SK-N-SH (cell line): ENCODE results near the gene DRD4. TPM values are rescaled to one million over a fixed set of nuclear protein-coding genes. Genes with fewer than 3 reads are reported as not detected.

Source experiments
- CTCF ChIA-PET: fragments of 300-600, 350-600 bp; formaldehyde crosslinking; extraction: SDS; loops from one replicate; lab custom pipeline; 2021; lab: Yijun Ruan, JAX
- POLR2A ChIA-PET: fragments of 350-600 bp; sonication (Branson Sonifier 250); formaldehyde crosslinking; extraction: SDS; loops from one replicate; lab custom pipeline; 2020; ENCODE audit warnings: antibody characterized with exemption, inconsistent platforms; lab: Yijun Ruan, JAX
- DNase-seq: peaks from one replicate; pipeline ENCODE4 v3.0.0; 2012
- H2AFZ ChIP-seq: fragments of 200-600 bp; sonication (generic); 2 replicates; pipeline ENCODE4 v1.8.1; 2016; ENCODE audit warnings: antibody characterized with exemption, mild to moderate bottlenecking, low read depth
- H3F3A ChIP-seq: fragments of 200-600 bp; sonication (generic); replicated peaks from 2 replicates; pipeline ENCODE3; 2016; ENCODE audit warnings: antibody characterized with exemption, mild to moderate bottlenecking; ENCODE audit not compliant: insufficient read depth
- H3K27ac ChIP-seq, 2 experiments: fragments of 200-500 bp in 1 of 2; fragments of 200-600 bp in 1 of 2; sonication (Bioruptor generic) in 1 of 2; sonication (generic), shearing (Covaris generic) in 1 of 2; 2 replicates each; pipeline versions ENCODE4 v1.5.1 to v1.6.1; 2014 to 2016; ENCODE audit warnings: low read depth in 2 of 2, inconsistent platforms in 1 of 2, low read length in 1 of 2, mild to moderate bottlenecking in 1 of 2, mixed read lengths in 1 of 2
- H3K27me3 ChIP-seq: fragments of 200-600 bp; sonication (generic), shearing (Covaris generic); 2 replicates; pipeline ENCODE4 v1.6.1; 2016; ENCODE audit warnings: mixed run types; ENCODE audit not compliant: insufficient read depth
- H3K36me3 ChIP-seq, 2 experiments: fragments of 200-500 bp in 1 of 2; fragments of 200-600 bp in 1 of 2; sonication (Bioruptor generic) in 1 of 2; sonication (generic) in 1 of 2; replicated peaks in 1 of 2; 2 replicates each; pipeline versions ENCODE3 to v1.5.1; 2014 to 2016; ENCODE audit warnings: low read length in 1 of 2, mild to moderate bottlenecking in 1 of 2; ENCODE audit not compliant: insufficient read depth in 2 of 2, control insufficient read depth in 1 of 2
- H3K4me1 ChIP-seq, 2 experiments: fragments of 200-500 bp in 1 of 2; fragments of 200-600 bp in 1 of 2; sonication (Bioruptor generic) in 1 of 2; sonication (generic), shearing (Covaris generic) in 1 of 2; 2 replicates each; pipeline versions ENCODE4 v1.5.1 to v1.6.1; 2014 to 2016; ENCODE audit warnings: low read depth in 1 of 2, low read length in 1 of 2, mixed run types in 1 of 2; ENCODE audit not compliant: insufficient read depth in 2 of 2, control insufficient read depth in 1 of 2
- H3K4me2 ChIP-seq: fragments of 200-600 bp; sonication (generic), shearing (Covaris generic); 2 replicates; pipeline ENCODE4 v1.6.1; 2017; ENCODE audit warnings: mixed run types
- H3K4me3 ChIP-seq, 2 experiments: fragments of 200-500 bp in 1 of 2; fragments of 200-600 bp in 1 of 2; sonication (Bioruptor generic) in 1 of 2; sonication (generic), shearing (Covaris generic) in 1 of 2; 2 replicates each; pipeline versions ENCODE4 v1.5.1 to v1.8.1; 2014 to 2016; ENCODE audit warnings: low read depth in 2 of 2, inconsistent platforms in 1 of 2, low read length in 1 of 2, mild to moderate bottlenecking in 1 of 2, mixed read lengths in 1 of 2, moderate library complexity in 1 of 2
- H3K79me2 ChIP-seq: fragments of 200-600 bp; sonication (generic); 2 replicates; pipeline ENCODE4 v1.8.1; 2017; ENCODE audit warnings: mild to moderate bottlenecking; ENCODE audit not compliant: insufficient read depth
- H3K9ac ChIP-seq: fragments of 200-600 bp; sonication (generic); 2 replicates; pipeline ENCODE4 v1.6.1; 2017; ENCODE audit warnings: mixed run types
- H3K9me2 ChIP-seq: fragments of 200-600 bp; sonication (generic); 2 replicates; pipeline ENCODE4 v1.6.1; 2017; ENCODE audit warnings: mixed run types
- H3K9me3 ChIP-seq: fragments of 200-600 bp; sonication (generic); 2 replicates; pipeline ENCODE4 v1.6.1; 2017; ENCODE audit warnings: mixed run types, mild to moderate bottlenecking, moderate library complexity
- H4K20me1 ChIP-seq: fragments of 200-600 bp; sonication (generic); 2 replicates; pipeline ENCODE4 v1.6.1; 2017; ENCODE audit warnings: mild to moderate bottlenecking, mixed run types; ENCODE audit not compliant: insufficient read depth
- EP300 ChIP-seq, 2 experiments: IDR thresholded peaks; 2 replicates each; pipeline versions ENCODE4 v1.4.0 to v1.6.1; 2012; ENCODE audit warnings: borderline replicate concordance in 1 of 2, low read depth in 1 of 2, low read length in 1 of 2
- EZH2phosphoT487 ChIP-seq: fragments of 200-600 bp; sonication (generic); IDR thresholded peaks from 2 replicates; pipeline ENCODE4 v1.6.1; 2017; ENCODE audit warnings: low read depth, mixed run types, mild to moderate bottlenecking, antibody characterized with exemption, moderate library complexity, borderline replicate concordance
- IRF3 ChIP-seq: fragments of 150-350 bp; IDR thresholded peaks from 2 replicates; pipeline ENCODE4 v1.6.1; 2016; ENCODE audit warnings: mild to moderate bottlenecking, low read depth, low read length
- NFIC ChIP-seq: IDR thresholded peaks from 2 replicates; pipeline ENCODE4 v1.4.0; 2012; ENCODE audit warnings: borderline replicate concordance
- RAD21 ChIP-seq: IDR thresholded peaks from 2 replicates; pipeline ENCODE4 v1.6.1; 2012; ENCODE audit warnings: mild to moderate bottlenecking, low read length
- SMC3 ChIP-seq: IDR thresholded peaks from 2 replicates; pipeline ENCODE4 v1.6.1; 2012; ENCODE audit warnings: low read depth, low read length, improper control_type of control experiment
- TAF1 ChIP-seq: IDR thresholded peaks from 2 replicates; pipeline ENCODE4 v1.6.1; 2012; ENCODE audit warnings: low read depth, mild to moderate bottlenecking, low read length, moderate library complexity, borderline replicate concordance
- TCF12 ChIP-seq: IDR thresholded peaks from 2 replicates; pipeline ENCODE4 v1.4.0; 2012
- WGBS: methylation state at CpG from one replicate; pipeline ENCODE4 v1.1.6; 2017; ENCODE audit warnings: low lambda C conversion rate; 5-methylcytosine and 5-hydroxymethylcytosine counted together
- polyA plus RNA-seq, 3 experiments: library from polyadenylated mRNA; depleted of rRNA; stranded (reverse); fragments of >200 nt; gene quantifications; 2 replicates each; pipeline ENCODE4 v1.2.3, GENCODE V29; 2012
- TF ChIP-seq, protein P1 (sequence below): fragments of 200-600 bp; sonication (generic); IDR thresholded peaks from 2 replicates; pipeline ENCODE4 v1.6.1; 2017; ENCODE audit warnings: antibody characterized with exemption, mild to moderate bottlenecking, moderate library complexity

Gene DRD4
- polyA plus RNA-seq, 1 of the 3 experiments (the other 2 are of a cell fraction), result not detected

- H4K20me1 ChIP-seq, result peaks cover 22% of the 10 kb centered on the region; the same call in 1 of the 2 replicates
- H3K9ac ChIP-seq, result no peak overlapping the region
- no peak overlapping the region for H3K4me3 ChIP-seq
- H3K36me3 ChIP-seq, result peaks cover 37 to 71% of the 10 kb centered on the region in 2 experiments
- TF ChIP-seq NFIC, result no peak
- TF ChIP-seq RAD21, result no peak
- no peaks in the 10 kb centered on the region for H3K9me2 ChIP-seq
- peaks cover 26% of the 10 kb centered on the region for H3K79me2 ChIP-seq
- ChIA-PET POLR2A (no interaction called here), CTCF (interaction anchor here (1.3 kb wide), 1 partner anchor 10 kb away, joined by 5 read pairs; no protein-coding TSS in a partner anchor)
- H3K4me1 ChIP-seq, result no peaks in the 10 kb centered on the region
- no peak for DNase-seq
- H3K27me3 ChIP-seq, result no peaks in the 10 kb centered on the region
- H2AFZ ChIP-seq, result no peak overlapping the region
- 98% methylated on average over 9 of the region's 10 CpGs for WGBS
- H3K4me2 ChIP-seq, result no peak overlapping the region
- no peak overlapping the region for H3K27ac ChIP-seq
- H3K9me3 ChIP-seq, result no peaks in the 10 kb centered on the region
- H3F3A ChIP-seq, result no peaks in the 10 kb centered on the region
Measured at GRCh38 chr11:596374-596773, 40.7 kb upstream of the DRD4 start.

GRCh38 chr11:597166-597725, 39.8 kb upstream of the DRD4 start:
- no peak overlapping the region for H2AFZ ChIP-seq
- H3F3A ChIP-seq, result no peaks in the 10 kb centered on the region
- POLR2A ChIA-PET, result no interaction called here
- H3K4me3 ChIP-seq, result no peak overlapping the region
- TF ChIP-seq SMC3 (no peak), EP300 (IDR thresholded peaks at IDR 0.05; ENCODE audit: borderline replicate concordance in 1 of 2, low read depth in 1 of 2, low read length in 1 of 2) (no peak), EZH2phosphoT487 (no peak), TCF12 (no peak), IRF3 (no peak), TAF1 (no peak)
- TF ChIP-seq, protein P1, sequence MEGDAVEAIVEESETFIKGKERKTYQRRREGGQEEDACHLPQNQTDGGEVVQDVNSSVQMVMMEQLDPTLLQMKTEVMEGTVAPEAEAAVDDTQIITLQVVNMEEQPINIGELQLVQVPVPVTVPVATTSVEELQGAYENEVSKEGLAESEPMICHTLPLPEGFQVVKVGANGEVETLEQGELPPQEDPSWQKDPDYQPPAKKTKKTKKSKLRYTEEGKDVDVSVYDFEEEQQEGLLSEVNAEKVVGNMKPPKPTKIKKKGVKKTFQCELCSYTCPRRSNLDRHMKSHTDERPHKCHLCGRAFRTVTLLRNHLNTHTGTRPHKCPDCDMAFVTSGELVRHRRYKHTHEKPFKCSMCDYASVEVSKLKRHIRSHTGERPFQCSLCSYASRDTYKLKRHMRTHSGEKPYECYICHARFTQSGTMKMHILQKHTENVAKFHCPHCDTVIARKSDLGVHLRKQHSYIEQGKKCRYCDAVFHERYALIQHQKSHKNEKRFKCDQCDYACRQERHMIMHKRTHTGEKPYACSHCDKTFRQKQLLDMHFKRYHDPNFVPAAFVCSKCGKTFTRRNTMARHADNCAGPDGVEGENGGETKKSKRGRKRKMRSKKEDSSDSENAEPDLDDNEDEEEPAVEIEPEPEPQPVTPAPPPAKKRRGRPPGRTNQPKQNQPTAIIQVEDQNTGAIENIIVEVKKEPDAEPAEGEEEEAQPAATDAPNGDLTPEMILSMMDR, result peak; percentile 21; the same call in 1 of the 2 replicates
- no peaks in the 10 kb centered on the region for H3K9me2 ChIP-seq
- no peaks in the 10 kb centered on the region for H3K27me3 ChIP-seq
- DNase-seq, result peak; percentile 63
- peaks cover 18% of the 10 kb centered on the region for H3K79me2 ChIP-seq
- WGBS, result no CpG with 5 or more reads among the region's 29 CpGs
- H3K4me1 ChIP-seq, result no peaks in the 10 kb centered on the region
- CTCF ChIA-PET, result no interaction called here
- H3K9me3 ChIP-seq, result no peaks in the 10 kb centered on the region
- no peak overlapping the region for H3K9ac ChIP-seq
- no peak overlapping the region for H3K27ac ChIP-seq
- no peak overlapping the region for H3K4me2 ChIP-seq
- H4K20me1 ChIP-seq, result peaks cover 22% of the 10 kb centered on the region; the same call in 1 of the 2 replicates
- H3K36me3 ChIP-seq, result peaks cover 41 to 75% of the 10 kb centered on the region in 2 experiments
